Spinal cord (tissue), 10 donors: Measurements from ENCODE around the gene RIPK1. TPM values are rescaled to one million over a fixed set of nuclear protein-coding genes. Genes with fewer than 3 reads are reported as not detected.

Experiments
- DNase-seq, 6 donors: peaks; one replicate each; pipeline versions ENCODE4 v3.0.0 to v3.0.0-alpha.2; 2013 to 2015; ENCODE audit warnings: low spot score in 6 of 6, low read depth in 4 of 6
- H3K27ac ChIP-seq: one replicate; pipeline ENCODE4 v1.5.1; 2013; ENCODE audit warnings: low read depth, low read length, control low read depth
- H3K27me3 ChIP-seq: one replicate; pipeline ENCODE4 v1.6.1; 2013; ENCODE audit warnings: low read length; ENCODE audit not compliant: control insufficient read depth, insufficient read depth
- H3K36me3 ChIP-seq: one replicate; pipeline ENCODE4 v1.6.1; 2013; ENCODE audit warnings: low read length; ENCODE audit not compliant: control insufficient read depth, insufficient read depth
- H3K4me1 ChIP-seq: one replicate; pipeline ENCODE4 v1.6.1; 2013; ENCODE audit warnings: low read length; ENCODE audit not compliant: control insufficient read depth, insufficient read depth
- H3K4me3 ChIP-seq: one replicate; pipeline ENCODE4 v1.5.1; 2013; ENCODE audit warnings: low read depth, low read length, control low read depth
- H3K9me3 ChIP-seq: one replicate; pipeline ENCODE4 v1.6.1; 2013; ENCODE audit warnings: low read length; ENCODE audit not compliant: control insufficient read depth, insufficient read depth
- WGBS: methylation state at CpG from one replicate; pipeline ENCODE4 v1.1.5; 2013; ENCODE audit warnings: missing lambda C conversion rate; ENCODE audit not compliant: insufficient coverage; 5-methylcytosine and 5-hydroxymethylcytosine counted together
- polyA plus RNA-seq, 2 donors: library from polyadenylated mRNA; unstranded; fragments of 120-200 nt; gene quantifications; one replicate each; pipeline ENCODE4 v1.2.1, GENCODE V29; 2013; ENCODE audit not compliant: insufficient read length in 2 of 2
- total RNA-seq, 2 donors: library from RNA; depleted of rRNA in 1 of 2; stranded (reverse); fragments of 120-200 nt in 1 of 2; fragments of >200 nt in 1 of 2; gene quantifications; one replicate each; pipeline versions ENCODE4 v1.2.3 to v1.2.4, GENCODE V29; 2013 to 2014
- donor health status: healthy.

RIPK1 gene
- total and polyA plus RNA-seq, 4 donors, result 15.7 to 25.5 (median 18.0) TPM

DNA sequence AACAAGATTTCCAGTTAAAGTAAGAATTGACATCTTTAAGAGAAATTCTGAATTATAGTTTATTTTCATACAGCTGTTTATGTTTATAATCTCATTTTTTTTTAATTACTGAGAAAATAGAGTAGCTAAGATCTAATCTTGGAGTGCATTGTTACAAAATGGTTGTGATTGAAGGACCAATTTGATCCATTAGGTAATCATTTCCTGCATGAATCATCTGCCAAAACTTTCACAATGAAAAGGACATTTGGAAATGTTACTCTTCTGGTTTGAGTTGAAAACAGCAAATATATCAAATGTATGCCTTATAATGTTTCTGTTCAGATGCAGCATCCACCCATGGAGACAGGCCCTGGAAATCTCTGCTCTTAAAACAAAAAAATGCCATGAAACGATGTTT lies 70.0 kb downstream of the RIPK1 start:
- 100% methylated on average over 1 of the region's 1 CpG for WGBS
- Histone ChIP-seq H3K4me3 (no peak overlapping the region), H3K27me3 (no peaks in the 10 kb centered on the region), H3K36me3 (peaks cover 50% of the 10 kb centered on the region), H3K27ac (no peak overlapping the region), H3K9me3 (no peaks in the 10 kb centered on the region), H3K4me1 (no peaks in the 10 kb centered on the region)
- no peak for DNase-seq

DNA sequence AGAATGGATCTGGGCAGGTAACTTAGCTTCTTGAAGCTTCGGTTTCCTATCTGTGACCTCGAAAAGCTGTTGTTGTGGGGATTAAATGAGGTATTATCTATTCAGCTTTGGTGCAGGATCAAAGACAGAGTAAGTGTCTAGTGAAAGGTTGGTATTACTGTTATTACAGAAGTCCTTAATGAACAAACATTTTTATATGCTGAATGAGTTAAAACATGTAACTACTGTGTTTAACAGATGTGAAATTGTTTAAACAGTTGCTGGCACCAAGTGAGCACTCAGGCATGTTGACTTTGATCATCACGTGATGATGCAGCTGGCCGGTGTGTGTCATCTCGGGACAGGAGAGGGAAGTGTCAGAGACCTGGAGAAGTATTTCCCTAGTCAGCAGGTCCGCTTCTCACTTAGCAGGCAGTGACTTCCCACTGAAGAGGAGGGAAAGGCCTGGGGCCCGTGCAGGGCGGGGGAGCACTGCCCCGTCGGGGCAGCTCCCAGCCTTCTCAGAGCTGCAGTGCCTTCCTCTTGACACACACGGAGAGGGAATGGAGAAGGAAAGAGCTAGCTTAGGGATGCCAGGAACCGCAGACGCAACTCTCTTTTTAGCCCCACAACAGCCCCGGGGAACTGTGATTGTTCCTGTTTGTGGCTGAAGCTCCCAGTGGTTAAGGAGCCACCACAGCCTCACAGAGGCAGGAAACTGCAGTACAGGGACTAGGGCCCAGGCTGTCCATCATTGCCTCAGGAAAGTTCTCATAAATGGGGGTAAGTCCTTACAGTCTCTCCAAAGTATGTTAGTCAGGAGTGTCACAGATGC lies 71.0 kb downstream of the RIPK1 start:
- Histone ChIP-seq H3K9me3 (no peaks in the 10 kb centered on the region), H3K27ac (peak overlapping the region; percentile 13), H3K36me3 (peaks cover 54% of the 10 kb centered on the region), H3K4me3 (no peak overlapping the region), H3K27me3 (no peaks in the 10 kb centered on the region), H3K4me1 (no peaks in the 10 kb centered on the region)
- DNase-seq, result peak in 1 of 6 donors; percentile 59
- 65% methylated on average over 12 of the region's 14 CpGs for WGBS

DNA sequence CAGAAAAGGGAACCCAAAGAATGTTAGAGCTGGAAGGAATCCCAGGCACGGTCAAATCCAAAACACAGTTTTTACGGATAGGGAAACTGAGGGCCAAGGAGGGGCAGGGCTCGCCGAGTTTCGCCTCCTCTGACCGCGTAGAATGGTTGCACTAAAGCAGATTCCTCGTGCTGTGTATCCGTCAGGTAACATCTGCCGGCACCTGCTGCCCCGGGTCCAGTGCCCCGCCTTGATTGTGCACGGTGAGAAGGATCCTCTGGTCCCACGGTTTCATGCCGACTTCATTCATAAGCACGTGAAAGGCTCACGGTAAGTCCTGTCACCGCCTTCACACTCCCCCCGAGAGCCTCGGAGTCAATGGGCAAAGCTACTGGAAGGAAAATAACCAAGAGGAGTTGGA lies 71.9 kb downstream of the RIPK1 start:
- H3K9me3 ChIP-seq, result no peaks in the 10 kb centered on the region
- no peaks in the 10 kb centered on the region for H3K27me3 ChIP-seq
- peaks cover 64% of the 10 kb centered on the region for H3K36me3 ChIP-seq
- no peak overlapping the region for H3K4me3 ChIP-seq
- no peak for DNase-seq
- H3K27ac ChIP-seq, result no peak overlapping the region
- H3K4me1 ChIP-seq, result no peaks in the 10 kb centered on the region
- WGBS, result 85% methylated on average over 20 of the region's 20 CpGs

DNA sequence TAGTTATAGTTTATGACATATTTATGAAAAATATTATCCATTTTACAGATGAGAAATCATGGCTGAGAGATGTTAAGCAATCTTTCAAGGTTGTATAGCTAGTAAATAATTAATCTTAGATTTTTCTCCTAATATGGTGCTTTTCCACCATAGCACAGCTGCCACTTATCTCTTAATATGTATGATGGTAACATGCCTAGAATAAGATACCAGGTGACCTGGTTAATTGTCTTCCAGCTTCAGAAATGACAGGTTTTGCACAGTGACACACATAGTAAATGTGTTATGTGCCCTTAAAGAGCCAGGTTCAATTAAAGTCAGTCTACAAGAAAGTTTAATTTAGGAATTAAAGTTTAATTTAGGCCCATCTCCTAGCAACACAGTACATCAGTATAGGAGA lies 74.2 kb downstream of the RIPK1 start:
- H3K4me3 ChIP-seq, result no peak overlapping the region
- no peaks in the 10 kb centered on the region for H3K4me1 ChIP-seq
- H3K27ac ChIP-seq, result no peak overlapping the region
- H3K9me3 ChIP-seq, result no peaks in the 10 kb centered on the region
- H3K36me3 ChIP-seq, result peaks cover 65% of the 10 kb centered on the region
- DNase-seq, result no peak
- no peaks in the 10 kb centered on the region for H3K27me3 ChIP-seq

DNA sequence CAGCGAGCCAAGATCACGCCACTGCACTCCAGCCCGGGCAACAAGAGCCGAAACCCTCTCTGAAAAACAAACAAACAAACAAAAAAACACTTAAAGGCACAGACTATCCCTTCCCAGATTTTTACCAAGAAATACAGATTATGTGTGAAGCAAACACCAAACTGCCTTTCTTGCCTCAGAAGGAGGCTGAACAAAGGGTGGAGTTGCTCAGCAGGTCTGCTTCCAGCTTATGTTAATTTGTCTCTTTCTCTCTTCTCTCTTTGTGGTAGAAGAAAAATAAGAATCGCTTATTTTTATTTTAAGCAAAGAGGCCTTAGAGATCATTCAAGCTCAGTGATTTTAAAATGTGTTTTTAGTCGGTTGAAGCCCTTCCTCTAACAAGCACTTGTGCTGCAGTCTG lies 74.9 kb downstream of the RIPK1 start:
- H3K4me3 ChIP-seq, result no peak overlapping the region
- H3K4me1 ChIP-seq, result peaks cover under 1% of the 10 kb centered on the region
- DNase-seq, result no peak
- peaks cover 67% of the 10 kb centered on the region for H3K36me3 ChIP-seq
- no peaks in the 10 kb centered on the region for H3K27me3 ChIP-seq
- no peaks in the 10 kb centered on the region for H3K9me3 ChIP-seq
- no peak overlapping the region for H3K27ac ChIP-seq
- 68% methylated on average over 5 of the region's 6 CpGs for WGBS

DNA sequence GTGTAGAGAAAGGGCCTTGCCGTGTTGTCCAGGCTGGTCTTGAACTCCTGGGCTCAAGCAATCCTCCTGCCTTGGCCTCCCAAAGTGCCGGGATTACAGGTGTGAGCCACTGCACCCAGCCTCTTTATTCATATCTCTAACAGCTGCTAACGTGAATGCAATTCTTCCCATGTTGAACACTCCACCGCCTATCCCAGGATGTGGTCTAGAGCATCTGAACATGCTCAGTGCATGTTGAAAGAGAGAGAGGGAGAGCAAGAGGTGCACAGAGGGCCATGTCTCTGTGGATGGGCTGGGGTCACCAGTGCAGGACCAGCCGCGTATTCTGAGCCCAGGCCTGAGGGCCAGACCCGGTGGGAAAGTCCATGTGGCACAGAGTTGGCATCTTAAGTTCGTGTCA lies 76.3 kb downstream of the RIPK1 start:
- H3K4me1 ChIP-seq, result peaks cover 5% of the 10 kb centered on the region
- 73% methylated on average over 7 of the region's 8 CpGs for whole genome bisulfite sequencing
- no peak for DNase-seq
- peaks cover 66% of the 10 kb centered on the region for H3K36me3 ChIP-seq
- H3K27ac ChIP-seq, result no peak overlapping the region
- H3K9me3 ChIP-seq, result no peaks in the 10 kb centered on the region
- no peaks in the 10 kb centered on the region for H3K27me3 ChIP-seq
- no peak overlapping the region for H3K4me3 ChIP-seq

DNA sequence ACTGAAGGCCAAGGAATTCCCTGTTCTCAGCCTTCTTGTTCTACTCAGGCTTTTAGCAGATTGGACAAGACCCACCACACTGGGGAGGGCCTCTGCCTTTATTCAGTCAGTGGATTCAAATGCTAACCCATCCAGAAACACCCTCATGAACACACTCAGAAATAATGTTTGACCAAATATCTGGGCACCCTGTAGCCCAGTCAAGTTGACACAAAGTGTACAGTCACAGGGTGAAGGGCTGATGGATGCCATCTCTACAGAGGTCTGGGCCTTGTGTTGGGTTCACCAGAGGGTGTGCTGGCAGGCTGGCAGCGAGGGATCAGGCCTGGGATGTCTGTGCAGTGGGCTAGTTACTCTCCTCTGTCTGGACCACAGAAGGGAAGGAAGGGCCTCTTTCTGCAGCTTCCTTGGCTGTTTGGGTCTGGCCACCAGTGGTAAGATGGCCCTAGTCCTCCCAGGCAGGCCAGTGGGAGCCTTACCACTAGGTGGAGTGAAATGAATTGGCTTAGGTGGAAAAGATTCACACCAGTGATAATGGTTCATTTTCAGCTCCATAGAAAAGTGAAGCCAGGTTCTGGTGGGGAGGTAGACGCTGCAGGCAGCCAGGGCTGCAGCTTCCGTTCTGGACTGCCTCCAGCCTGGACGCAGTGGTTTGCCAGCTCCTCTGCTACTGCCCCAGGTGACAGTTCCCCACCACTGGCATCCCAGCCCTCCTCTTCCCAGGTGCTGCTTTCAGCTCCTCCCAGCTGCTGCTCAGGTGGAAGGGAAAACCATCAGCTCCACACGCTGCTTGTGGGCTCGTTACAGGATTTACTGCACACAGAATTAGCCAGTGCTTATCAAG lies 79.8 kb downstream of the RIPK1 start:
- DNase-seq, result peak in 1 of 6 donors; percentile 66
- Histone ChIP-seq H3K4me1 (peaks cover 17% of the 10 kb centered on the region), H3K4me3 (no peak overlapping the region), H3K27ac (no peak overlapping the region), H3K9me3 (no peaks in the 10 kb centered on the region), H3K36me3 (peaks cover 59% of the 10 kb centered on the region), H3K27me3 (no peaks in the 10 kb centered on the region)
- WGBS, result 81% methylated on average over 4 of the region's 6 CpGs

DNA sequence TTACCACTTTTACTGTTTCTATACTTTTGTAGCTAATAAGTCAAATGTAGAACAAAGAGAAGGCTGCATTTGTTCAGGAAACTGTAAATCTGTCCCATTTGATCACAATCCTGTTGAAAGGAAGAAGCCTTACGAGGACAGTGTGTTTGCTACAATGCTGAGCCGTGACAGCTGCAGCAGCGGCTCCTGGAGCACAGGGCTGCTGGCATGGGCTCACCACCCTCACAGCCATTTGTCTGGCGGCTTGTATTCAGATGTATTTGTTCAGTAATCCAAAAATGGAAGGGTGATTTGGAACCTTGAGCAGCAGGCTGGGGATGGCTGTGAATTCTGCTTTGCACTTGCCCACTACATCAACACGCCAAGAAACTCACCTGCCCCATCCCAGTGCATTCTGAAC lies 83.4 kb downstream of the RIPK1 start:
- 32% methylated on average over 2 of the region's 5 CpGs for WGBS
- Histone ChIP-seq H3K9me3 (no peaks in the 10 kb centered on the region), H3K4me3 (no peak overlapping the region), H3K27ac (no peak overlapping the region), H3K4me1 (peaks cover 27% of the 10 kb centered on the region), H3K27me3 (no peaks in the 10 kb centered on the region), H3K36me3 (peaks cover 49% of the 10 kb centered on the region)
- DNase-seq, result peak in 2 of 6 donors; percentile 65 to 76

DNA sequence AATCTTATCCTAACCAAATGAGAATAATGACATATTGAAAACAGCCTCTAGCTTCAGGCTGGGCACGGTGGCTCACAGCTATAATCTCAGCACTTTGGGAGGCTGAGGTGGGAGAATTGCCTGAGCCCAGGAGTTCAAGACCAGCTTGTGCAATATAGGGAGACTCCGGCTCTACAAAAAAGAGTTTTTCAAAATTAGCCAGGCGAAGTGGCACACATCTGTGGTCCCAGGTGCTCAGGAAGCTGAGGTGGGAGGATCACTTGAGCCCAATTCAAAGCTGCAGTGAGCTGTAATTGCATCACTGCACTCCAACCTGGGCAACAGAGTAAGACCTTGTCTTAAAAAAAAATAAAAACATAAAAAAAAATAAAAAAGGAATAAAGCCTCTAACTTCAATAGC lies 84.4 kb downstream of the RIPK1 start:
- 78% methylated on average over 1 of the region's 3 CpGs for WGBS
- Histone ChIP-seq H3K4me1 (peaks cover 27% of the 10 kb centered on the region), H3K4me3 (no peak overlapping the region), H3K27ac (no peak overlapping the region), H3K36me3 (peaks cover 43% of the 10 kb centered on the region), H3K27me3 (no peaks in the 10 kb centered on the region), H3K9me3 (no peaks in the 10 kb centered on the region)
- DNase-seq, result no peak
